SIG-M5 (cell line): Measurements from ENCODE around the gene CRP.
"Not testable (repeated sequence)": the region's sequence is repeated elsewhere in the genome, so short reads cannot be mapped to it uniquely, and the experiment has no call there.

Experiments
- DNase-seq: peaks from one replicate; lab custom pipeline; 2025; lab: John Stamatoyannopoulos, UW

The CRP gene, protein sequence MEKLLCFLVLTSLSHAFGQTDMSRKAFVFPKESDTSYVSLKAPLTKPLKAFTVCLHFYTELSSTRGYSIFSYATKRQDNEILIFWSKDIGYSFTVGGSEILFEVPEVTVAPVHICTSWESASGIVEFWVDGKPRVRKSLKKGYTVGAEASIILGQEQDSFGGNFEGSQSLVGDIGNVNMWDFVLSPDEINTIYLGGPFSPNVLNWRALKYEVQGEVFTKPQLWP

GRCh38 chr1:159714529-159714928, at the start of gene CRP:
TSS of gene CRP (minus strand) at chr1:159714589. CDS start at chr1:159714485, 104 bp downstream.
- no peak for DNase-seq

DNA sequence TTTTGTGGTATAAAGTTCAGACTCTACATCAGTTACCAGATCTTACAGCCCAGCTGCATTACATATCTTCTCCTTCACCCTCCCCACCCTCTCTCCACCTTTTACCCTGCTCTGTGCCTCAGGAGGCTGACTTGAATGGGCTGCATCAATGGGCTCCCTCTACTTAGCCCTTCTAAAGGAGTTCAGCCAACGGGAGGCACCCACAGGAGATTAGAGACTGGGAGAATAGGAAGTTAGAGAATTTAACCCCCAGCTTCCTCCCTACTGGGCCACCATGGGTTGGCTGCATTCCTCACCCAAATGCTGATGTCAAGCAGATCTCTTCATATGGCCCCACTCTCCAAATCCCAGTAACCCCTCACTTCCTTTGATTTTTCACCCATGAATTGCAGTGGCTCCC, 49.3 kb upstream of the CRP start:
- no peak for DNase-seq

GRCh38 chr1:159756397-159756796, 42.0 kb upstream of the CRP start:
- no peak for DNase-seq

DNA sequence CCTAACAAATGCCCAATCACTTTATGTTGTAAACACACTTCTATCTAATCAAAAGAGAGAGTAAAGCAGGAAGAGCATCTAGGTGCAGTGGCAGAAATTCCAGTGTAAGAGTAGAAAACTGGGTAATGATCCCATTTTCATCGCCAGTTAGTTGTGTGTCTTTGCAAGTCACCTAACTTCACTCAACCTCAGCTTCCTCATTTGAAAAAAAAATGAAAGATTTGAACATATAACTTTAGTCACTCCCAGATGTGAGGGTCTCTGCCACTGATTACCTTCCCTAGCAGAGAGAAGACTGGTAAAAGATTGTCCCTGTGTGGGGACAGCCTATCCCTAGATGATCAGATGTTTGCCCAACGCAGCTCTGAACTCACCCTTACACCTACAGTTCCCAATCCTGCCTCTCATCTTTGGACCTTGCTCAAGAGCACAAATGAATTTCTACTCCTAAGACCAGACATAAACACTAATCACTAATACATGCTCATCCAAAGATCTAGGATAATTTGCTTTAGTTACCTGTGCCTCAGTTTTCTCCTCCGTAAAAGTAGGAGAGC, 41.1 kb upstream of the CRP start:
- no peak for DNase-seq

DNA sequence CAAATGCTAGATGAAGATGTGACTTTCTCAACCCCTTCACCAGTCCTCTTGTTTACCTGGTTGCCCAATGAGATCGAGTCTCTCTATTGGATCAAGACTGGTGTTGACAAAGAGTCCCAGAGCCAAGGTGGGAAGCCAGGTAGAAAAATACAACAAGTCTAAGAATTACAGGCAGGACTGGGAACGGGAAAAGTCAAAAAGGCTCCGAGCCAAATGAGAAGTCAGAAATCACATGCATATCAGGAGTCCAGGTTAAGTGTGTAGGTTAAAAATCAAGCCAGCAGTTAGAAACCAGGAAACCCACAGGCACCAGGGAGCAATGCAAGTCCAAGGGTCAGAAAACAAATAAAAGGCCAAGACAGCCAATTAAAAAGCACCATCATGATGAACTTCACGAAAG, 39.0 kb upstream of the CRP start:
- no peak for DNase-seq

DNA sequence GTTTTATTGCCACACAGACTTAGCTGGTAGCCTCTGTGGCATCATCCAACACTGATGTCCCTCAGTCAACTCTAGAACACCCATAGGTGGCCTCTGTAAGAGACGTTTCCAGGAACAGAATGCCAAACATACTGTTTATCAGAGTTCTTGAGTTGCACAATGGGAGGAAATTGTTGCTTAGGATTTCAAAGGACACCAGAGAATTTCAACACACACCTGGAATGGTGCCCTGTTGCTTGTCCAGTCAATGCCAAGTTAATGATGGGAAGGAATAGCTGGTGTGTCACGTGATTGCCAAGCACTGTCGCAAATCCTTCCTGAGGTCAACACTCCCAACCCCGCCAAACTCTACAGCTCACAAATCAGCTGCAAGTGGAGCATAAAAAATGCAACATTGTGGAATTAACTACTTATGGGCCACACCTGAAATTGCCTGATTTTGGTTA, 37.8 kb upstream of the CRP start:
- DNase-seq = no peak

GRCh38 chr1:159751031-159751430, 36.6 kb upstream of the CRP start:
- DNase-seq = no peak

GRCh38 chr1:159750621-159751020, 36.2 kb upstream of the CRP start:
- no peak for DNase-seq

DNA sequence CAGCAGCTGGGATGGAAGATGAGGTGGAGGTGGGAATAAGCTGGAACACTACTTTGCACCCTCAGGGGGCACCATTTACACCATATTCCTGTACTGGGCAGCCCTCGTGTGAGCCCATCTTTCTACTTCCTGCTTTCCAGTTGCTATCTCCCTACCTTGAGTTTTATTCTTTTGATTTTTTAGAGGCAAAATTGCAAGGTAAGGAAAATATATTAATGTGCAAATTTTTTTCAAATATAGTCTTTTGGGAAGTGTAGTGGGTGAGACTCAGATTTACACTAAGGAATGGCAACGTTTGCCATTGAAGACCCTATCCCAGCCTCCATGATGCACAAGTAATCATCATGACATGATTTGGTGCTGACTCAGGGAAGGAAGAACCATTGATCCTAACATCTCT, 35.2 kb upstream of the CRP start:
- DNase-seq = no peak

DNA sequence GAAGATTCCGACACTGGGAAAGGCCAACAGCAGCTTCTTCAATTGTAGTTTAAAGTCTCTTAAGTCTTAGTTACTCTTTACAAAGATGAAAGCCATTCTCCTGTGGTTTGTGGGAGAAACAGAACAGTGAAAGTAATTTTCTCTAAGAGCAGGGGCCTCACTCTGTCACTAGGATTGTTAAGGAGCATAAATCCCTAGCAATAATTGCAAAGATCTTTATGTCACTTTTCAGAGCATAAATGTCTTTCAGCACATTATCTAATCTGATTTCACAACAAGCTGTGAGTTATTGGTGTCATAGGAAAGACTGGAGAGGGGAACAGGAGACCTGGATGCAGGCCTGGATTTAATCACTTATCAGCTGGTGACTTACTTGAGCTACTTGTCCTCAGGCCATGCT, 34.0 kb upstream of the CRP start:
- DNase-seq = no peak

GRCh38 chr1:159746666-159747065, 32.3 kb upstream of the CRP start:
- DNase-seq = no peak

DNA sequence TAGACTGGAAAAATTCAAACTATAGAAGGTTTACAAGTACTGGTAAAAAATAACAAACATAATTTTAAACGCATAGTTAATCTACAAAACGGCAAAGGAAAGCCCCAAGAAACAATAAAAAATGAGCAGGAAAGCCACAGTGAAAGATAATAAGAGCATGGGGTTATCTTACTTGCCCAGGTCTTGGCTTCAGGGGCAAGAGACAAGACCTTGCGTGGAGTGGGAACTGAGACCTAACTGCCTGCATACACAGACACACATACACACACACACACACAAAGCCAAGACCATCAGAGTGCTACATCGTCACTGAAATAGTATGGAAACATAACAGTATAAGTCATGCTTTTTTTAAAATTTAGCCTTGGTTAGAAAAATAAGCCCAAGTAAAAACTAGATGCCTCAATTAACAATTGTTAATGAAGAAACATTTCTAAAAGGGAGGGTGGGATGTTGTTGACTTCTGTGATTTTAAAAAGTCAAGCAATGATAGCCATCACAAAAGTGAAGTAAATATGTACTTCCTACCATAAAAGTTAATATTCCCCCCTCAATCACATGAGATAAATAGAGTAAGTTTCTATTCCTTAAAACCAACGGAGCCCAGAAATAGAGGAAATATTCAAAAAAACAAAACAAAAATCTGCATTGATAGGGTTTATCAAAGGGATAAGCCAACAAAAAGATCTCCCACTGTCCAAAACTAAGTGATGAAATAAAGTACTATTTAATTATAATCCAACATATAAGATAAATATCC, 29.4 kb upstream of the CRP start:
- no peak for DNase-seq

DNA sequence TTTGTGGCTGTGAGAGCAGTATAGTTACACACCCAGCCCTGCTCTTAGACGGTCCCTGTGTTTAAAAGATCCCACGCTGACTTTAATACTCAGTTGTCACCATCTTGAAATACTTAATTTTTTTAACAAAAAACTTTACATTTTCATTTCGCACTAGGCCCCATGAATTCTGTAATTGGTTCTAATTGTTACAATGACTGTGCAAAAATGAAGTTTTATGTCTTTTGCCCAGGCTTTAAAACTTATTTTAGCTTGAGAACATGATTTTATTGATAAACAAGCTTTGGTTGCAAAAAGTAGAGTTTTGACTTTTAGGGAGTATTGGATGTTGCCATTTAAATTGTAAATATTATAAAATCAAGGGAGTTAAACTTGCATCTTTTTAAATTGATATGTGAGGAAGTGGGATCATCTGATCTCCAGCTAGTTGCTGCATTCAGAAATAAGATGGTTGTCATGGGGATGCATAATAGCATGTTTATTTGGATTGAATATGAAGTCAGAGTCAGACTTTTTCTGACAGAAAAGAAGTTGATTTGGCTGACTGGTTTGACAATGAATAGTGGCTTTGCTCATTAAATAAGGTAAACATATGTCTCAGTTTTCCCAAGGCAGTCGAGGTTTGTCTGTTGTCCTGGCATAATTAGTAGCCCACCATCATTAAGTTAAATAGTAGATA, 23.0 kb upstream of the CRP start:
- no peak for DNase-seq

DNA sequence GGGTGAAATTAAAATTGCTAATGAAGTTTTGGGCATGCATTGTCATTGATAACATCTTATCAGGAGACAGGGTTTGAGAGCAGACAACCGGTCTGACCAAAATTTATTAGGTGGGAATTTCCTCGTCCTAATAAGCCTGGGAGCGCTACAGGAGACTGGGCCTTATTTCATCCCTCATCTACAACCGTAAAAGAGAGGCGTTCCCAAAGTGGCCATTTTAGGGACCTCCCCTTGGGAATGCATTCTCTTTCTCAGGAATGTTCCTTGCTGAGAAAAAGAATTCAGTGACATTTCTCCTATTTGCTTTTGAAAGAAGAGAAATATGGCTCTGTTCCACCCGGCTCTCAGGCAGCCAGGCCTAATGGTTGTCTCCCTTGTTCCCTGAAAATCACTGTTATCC, 8.8 kb upstream of the CRP start:
- not testable (repeated sequence) for DNase-seq

DNA sequence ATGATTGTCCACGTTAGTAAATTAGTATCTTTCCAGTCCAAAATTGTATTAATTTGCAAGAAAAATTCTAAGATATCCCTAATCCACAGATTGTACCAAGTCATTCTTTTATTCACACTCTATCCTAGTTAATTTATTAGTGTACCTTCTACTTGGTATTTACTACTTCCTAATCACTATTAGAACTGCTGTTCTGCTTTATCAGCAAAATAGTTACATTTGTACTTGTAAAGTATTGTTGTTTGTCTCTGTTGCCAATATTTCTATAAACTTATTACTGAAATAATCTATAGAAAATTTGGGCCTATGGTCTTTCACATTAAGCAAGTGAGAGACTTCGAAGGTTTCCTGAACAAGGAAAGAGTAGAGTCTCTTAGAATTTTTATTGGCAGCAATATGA, 5.6 kb upstream of the CRP start:
- DNase-seq = no peak

DNA sequence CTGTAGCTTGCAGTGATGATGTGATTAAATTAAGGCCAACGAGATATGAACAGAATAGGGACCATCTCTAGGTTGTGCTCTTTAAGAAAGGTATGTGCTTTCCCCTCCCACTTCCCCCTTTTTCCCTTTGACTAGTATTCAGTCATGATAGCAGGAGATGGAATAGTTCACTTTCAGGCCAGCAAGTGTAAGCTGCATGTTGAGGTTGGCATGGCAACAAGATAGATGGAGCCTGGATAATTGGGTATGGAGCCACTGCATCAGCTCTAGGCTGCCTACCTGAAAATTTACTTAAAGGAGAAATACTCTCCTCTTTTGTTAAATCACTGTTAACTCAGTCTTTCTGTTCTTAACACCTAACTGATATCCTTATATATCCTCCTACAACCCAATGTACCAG, 1.5 kb upstream of the CRP start:
- no peak for DNase-seq

DNA sequence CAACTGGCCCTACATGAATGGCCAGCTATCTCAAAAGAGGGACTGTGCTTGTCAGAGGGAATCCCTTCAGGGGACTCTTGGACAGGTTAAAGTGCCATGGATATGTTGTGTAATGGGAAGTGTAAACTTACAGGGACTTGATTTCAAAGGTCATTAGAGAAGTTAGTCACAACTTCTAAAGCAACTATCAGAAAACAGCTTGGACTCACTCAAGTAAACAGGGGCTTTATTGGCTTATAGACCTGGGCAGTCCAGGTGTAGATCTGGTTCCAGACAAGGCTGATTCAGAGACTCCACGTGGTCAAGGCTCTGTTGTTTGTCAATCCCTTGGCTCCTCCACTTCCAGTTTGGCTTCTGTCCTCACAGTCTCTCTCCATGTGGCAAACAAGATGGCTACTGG, 2.3 kb downstream of the CRP start:
- no peak for DNase-seq

- DNase-seq = no peak
Measured at GRCh38 chr1:159707472-159708260, 6.7 kb downstream of the CRP start.

- no peak for DNase-seq
Measured at GRCh38 chr1:159705904-159706256, 8.5 kb downstream of the CRP start.

GRCh38 chr1:159705251-159705903, 9.0 kb downstream of the CRP start:
- DNase-seq = no peak

DNA sequence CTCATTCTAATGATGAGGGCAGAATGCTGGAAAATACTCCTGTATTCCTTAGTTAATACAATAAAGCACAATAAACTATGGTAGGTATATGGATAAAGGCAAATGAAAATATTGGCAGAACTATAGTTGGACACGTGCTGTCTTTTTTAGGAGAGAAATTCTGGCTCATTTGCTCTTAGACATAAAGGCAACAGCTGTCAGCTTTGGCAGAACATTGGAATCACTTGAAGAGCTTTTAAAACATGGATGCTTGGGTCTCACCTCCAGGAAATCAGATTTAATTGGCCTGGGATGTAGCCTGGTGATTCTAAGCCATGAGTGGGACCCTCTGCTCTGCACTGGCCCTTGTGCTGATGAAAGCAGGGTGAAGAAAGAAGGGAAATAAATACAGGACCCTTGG, 9.9 kb downstream of the CRP start:
- DNase-seq = no peak

DNA sequence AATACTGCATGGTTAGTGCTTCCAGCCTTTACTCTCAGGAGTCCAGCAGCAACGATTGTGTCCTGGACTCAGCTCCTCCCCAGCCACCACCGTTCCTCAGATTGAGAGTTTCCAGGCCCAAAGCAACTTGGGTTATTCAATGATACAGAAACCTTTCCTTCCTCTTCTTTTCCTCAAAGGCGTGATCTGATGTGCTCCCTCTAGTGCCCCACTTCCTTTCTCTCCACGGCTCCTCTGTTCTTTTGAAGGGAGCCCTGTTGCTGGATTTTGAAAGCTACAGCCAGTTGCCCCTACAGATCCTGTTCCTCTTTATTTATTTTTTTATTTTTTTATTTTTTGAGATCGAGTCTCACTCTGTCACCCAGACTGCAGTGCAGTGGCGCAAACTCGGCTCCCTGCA, 14.1 kb downstream of the CRP start:
- no peak for DNase-seq
